Measurements from ENCODE around the gene PIGM.

PIGM gene

GRCh38 chr1:159988006-159988405, 43.8 kb downstream of the PIGM start:
- no peak for DNase-seq

- no peak for DNase-seq
These were observed 44.6 kb downstream of the PIGM start for GRCh38 chr1:159987186-159987585.

- no peak for DNase-seq
These were observed 45.3 kb downstream of the PIGM start for GRCh38 chr1:159986531-159986930.

- DNase-seq: no peak
These were observed 45.7 kb downstream of the PIGM start for GRCh38 chr1:159986093-159986492.

- no peak for DNase-seq
These were observed 46.3 kb downstream of the PIGM start for GRCh38 chr1:159985473-159985872.

GRCh38 chr1:159983681-159984080, 48.1 kb downstream of the PIGM start:
- DNase-seq: no peak

- DNase-seq: no peak
These were observed 49.5 kb downstream of the PIGM start for GRCh38 chr1:159982280-159982679.

- no peak for DNase-seq
These were observed 50.3 kb downstream of the PIGM start for GRCh38 chr1:159981351-159982055.

- DNase-seq: no peak
These were observed 51.0 kb downstream of the PIGM start for GRCh38 chr1:159980786-159981185.

GRCh38 chr1:159980076-159980475, 51.7 kb downstream of the PIGM start:
- DNase-seq: no peak

GRCh38 chr1:159979257-159979656, 52.5 kb downstream of the PIGM start:
- no peak for DNase-seq

- no peak for DNase-seq
These were observed 53.7 kb downstream of the PIGM start for GRCh38 chr1:159978107-159978398.

- DNase-seq: no peak
These were observed 54.3 kb downstream of the PIGM start for GRCh38 chr1:159977364-159978106.
